ENCODE results near the gene PPP2R2C.

Gene PPP2R2C

DNA sequence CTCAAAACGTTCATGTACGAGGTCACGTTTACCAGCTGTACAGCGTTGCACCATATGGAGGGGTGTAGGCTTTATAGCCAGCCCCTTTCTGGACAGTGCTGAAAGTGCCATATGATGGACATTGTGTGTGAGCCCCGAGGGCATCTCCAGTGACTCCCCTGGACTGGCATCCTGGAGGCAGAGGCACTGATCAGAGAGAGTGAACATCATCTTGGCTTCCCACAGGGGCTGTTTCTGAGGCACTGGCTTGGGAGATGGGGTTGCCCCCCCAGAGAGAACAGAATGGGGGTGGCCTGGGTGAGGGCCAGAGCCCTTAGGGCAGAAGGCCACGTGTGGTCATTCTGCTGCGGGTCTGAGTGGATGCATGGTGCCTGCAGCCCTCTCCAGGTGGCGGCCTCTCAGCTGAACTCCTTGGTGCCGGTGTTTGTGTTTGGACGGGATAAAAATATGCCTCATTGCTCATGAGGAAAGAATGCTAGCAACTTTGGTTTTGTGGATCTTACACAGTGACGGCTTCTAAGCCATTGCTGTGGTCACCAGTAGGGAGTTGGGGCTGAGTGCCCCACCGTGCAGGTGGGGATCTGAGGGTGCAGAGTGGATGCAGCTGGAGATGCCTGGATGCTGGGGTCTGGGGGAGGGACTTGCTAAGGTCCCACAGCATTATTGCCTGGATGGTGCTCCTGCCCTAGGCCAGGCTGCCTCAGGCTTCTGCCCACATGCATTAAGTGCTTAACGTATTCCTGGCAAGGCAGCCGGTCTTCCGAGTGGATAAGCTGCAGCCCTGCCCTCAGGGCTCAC is 199.4 kb downstream of the PPP2R2C start:
- H3K9me3 ChIP-seq (ENCODE audit: severe bottlenecking) = no peaks in the 10 kb centered on the region
- H3K4me1 ChIP-seq (ENCODE audit: insufficient read depth, poor library complexity, severe bottlenecking) = peaks cover 11% of the 10 kb centered on the region
- no peaks in the 10 kb centered on the region for H3K36me3 ChIP-seq (ENCODE audit: low read depth)
- ATAC-seq (ENCODE audit: low read depth) (peak; percentile 55), DNase-seq (ENCODE audit: low spot score) (no peak)
- no peaks in the 10 kb centered on the region for H3K27me3 ChIP-seq (ENCODE audit: insufficient read depth, poor library complexity, severe bottlenecking)
- no peak overlapping the region for H3K27ac ChIP-seq (ENCODE audit: poor library complexity, severe bottlenecking)
- H3K4me3 ChIP-seq (ENCODE audit: severe bottlenecking) = no peak overlapping the region
- TF ChIP-seq CTCF (IDR thresholded peaks at IDR 0.05; ENCODE audit: poor library complexity, severe bottlenecking) = no peak

- Histone ChIP-seq H3K4me1 (ENCODE audit: insufficient read depth, poor library complexity, severe bottlenecking) (peaks cover 11% of the 10 kb centered on the region), H3K9me3 (ENCODE audit: severe bottlenecking) (no peaks in the 10 kb centered on the region), H3K36me3 (ENCODE audit: low read depth) (no peaks in the 10 kb centered on the region), H3K4me3 (ENCODE audit: severe bottlenecking) (no peak overlapping the region), H3K27me3 (ENCODE audit: insufficient read depth, poor library complexity, severe bottlenecking) (no peaks in the 10 kb centered on the region), H3K27ac (ENCODE audit: poor library complexity, severe bottlenecking) (no peak overlapping the region)
- no peak for ATAC-seq (ENCODE audit: low read depth)
- no peak for TF ChIP-seq CTCF (IDR thresholded peaks at IDR 0.05; ENCODE audit: poor library complexity, severe bottlenecking)
- DNase-seq (ENCODE audit: low spot score) = no peak
Measured at GRCh38 chr4:6271701-6272465, 200.5 kb downstream of the PPP2R2C start.

DNA sequence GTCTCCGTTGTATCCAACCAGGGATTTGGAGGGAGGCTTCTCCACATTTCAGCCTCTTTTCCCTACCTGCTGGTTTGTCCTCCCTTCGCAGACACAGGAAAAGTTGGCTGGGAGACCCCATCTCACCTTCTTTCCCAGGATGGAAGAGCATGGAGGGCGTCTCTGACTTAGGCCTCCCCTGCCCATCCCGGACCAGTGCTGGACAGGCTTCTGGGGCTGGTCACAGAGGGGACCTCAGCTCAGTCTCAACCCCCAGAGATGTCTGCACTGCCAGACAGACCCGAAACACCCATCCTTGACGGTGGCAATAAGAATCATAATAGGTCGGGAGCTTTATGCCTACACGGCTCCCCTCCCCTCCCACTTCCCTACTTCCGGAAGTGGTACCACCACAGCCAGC is 201.2 kb downstream of the PPP2R2C start:
- ATAC-seq (ENCODE audit: low read depth) = no peak
- no peak for DNase-seq (ENCODE audit: low spot score)
- TF ChIP-seq CTCF (IDR thresholded peaks at IDR 0.05; ENCODE audit: poor library complexity, severe bottlenecking) = no peak
- Histone ChIP-seq H3K4me3 (ENCODE audit: severe bottlenecking) (no peak overlapping the region), H3K4me1 (ENCODE audit: insufficient read depth, poor library complexity, severe bottlenecking) (peaks cover 11% of the 10 kb centered on the region), H3K9me3 (ENCODE audit: severe bottlenecking) (no peaks in the 10 kb centered on the region), H3K36me3 (ENCODE audit: low read depth) (no peaks in the 10 kb centered on the region), H3K27me3 (ENCODE audit: insufficient read depth, poor library complexity, severe bottlenecking) (no peaks in the 10 kb centered on the region), H3K27ac (ENCODE audit: poor library complexity, severe bottlenecking) (no peak overlapping the region)

- Histone ChIP-seq H3K27ac (ENCODE audit: poor library complexity, severe bottlenecking) (no peak overlapping the region), H3K27me3 (ENCODE audit: insufficient read depth, poor library complexity, severe bottlenecking) (no peaks in the 10 kb centered on the region), H3K4me3 (ENCODE audit: severe bottlenecking) (peak overlapping the region; percentile 72), H3K4me1 (ENCODE audit: insufficient read depth, poor library complexity, severe bottlenecking) (peaks cover 11% of the 10 kb centered on the region), H3K9me3 (ENCODE audit: severe bottlenecking) (no peaks in the 10 kb centered on the region), H3K36me3 (ENCODE audit: low read depth) (no peaks in the 10 kb centered on the region)
- TF ChIP-seq CTCF (IDR thresholded peaks at IDR 0.05; ENCODE audit: poor library complexity, severe bottlenecking) = no peak
- DNase-seq (ENCODE audit: low spot score) = no peak
- no peak for ATAC-seq (ENCODE audit: low read depth)
Measured at GRCh38 chr4:6270636-6271121, 201.7 kb downstream of the PPP2R2C start.
